Uterus (tissue), 4 donors: Measurements from ENCODE around the gene FAM32A. TPM values are rescaled to one million over a fixed set of nuclear protein-coding genes. Genes with fewer than 3 reads are reported as not detected.

Experiments
- DNase-seq, 2 donors: peaks; one replicate each; pipeline ENCODE4 v3.0.0-alpha.2; 2019 to 2020
- H3K27ac ChIP-seq, 2 donors: fragments of 200-600 bp; sonication (generic); 1 replicate in 1 of 2; 2 replicates in 1 of 2; pipeline ENCODE4 v1.5.1; 2016 to 2018
- H3K27me3 ChIP-seq, 2 donors: fragments of 200-600 bp; sonication (generic); one replicate each; pipeline ENCODE4 v1.5.1; 2018 to 2019; ENCODE audit warnings: control low read depth in 1 of 2
- H3K36me3 ChIP-seq, 2 donors: fragments of 200-600 bp; sonication (generic); one replicate each; pipeline ENCODE4 v1.5.1; 2019; ENCODE audit warnings: control low read depth in 1 of 2
- H3K4me1 ChIP-seq, 2 donors: fragments of 200-600 bp; sonication (generic); one replicate each; pipeline ENCODE4 v1.5.1; 2018 to 2019; ENCODE audit warnings: control low read depth in 1 of 2
- H3K4me3 ChIP-seq, 2 donors: fragments of 200-600 bp; sonication (generic); 1 replicate in 1 of 2; 2 replicates in 1 of 2; pipeline ENCODE4 v1.5.1; 2018 to 2019; ENCODE audit warnings: mild to moderate bottlenecking in 1 of 2
- H3K9me3 ChIP-seq, 2 donors: fragments of 200-600 bp; sonication (generic); one replicate each; pipeline ENCODE4 v1.5.1; 2019; ENCODE audit warnings: control low read depth in 1 of 2
- POLR2A ChIP-seq, 2 donors: fragments of 450-650 bp; IDR thresholded peaks; one replicate each; pipeline ENCODE4 v1.6.1; 2016; ENCODE audit warnings: antibody characterized with exemption in 2 of 2, mild to moderate bottlenecking in 1 of 2, moderate library complexity in 1 of 2
- intact Hi-C: fragments of 100-400 bp; cut with DNase I; formaldehyde crosslinking; loops from one replicate; pipeline ENCODE4 v1.15.1; 2023; ENCODE audit warnings: low total_unique reads
- total RNA-seq, 4 donors: library from RNA; depleted of rRNA in 3 of 4; stranded (reverse); fragments of >200 nt in 3 of 4; gene quantifications; one replicate each; pipeline versions ENCODE4 v1.1.0 to v1.2.4, GENCODE V29; 2014 to 2023
- TF ChIP-seq, protein P1 (sequence below), 4 experiments: fragments of 200-600 bp in 2 of 4; fragments of 450-650 bp in 2 of 4; sonication (generic) in 2 of 4; IDR thresholded peaks; one replicate each; pipeline ENCODE4 v1.5.1; 2016 to 2019; ENCODE audit warnings: antibody characterized with exemption in 4 of 4, mild to moderate bottlenecking in 2 of 4, moderate library complexity in 1 of 4
- donor health status: DM: yes; HTN: yes; CAD: no.

The FAM32A gene
- total RNA-seq, 4 donors from 2014 or later: 17.6 to 106 (median 31.0) TPM

GRCh38 chr19:16188521-16188920 is 3.3 kb downstream of the FAM32A start:
- H3K36me3 ChIP-seq: no peaks in the 10 kb centered on the region
- DNase-seq: no peak
- H3K4me3 ChIP-seq: no peak overlapping the region
- H3K4me1 ChIP-seq: peaks cover 4 to 11% of the 10 kb centered on the region in 2 donors
- no peak for TF ChIP-seq POLR2A (IDR thresholded peaks at IDR 0.05)
- TF ChIP-seq, protein P1, sequence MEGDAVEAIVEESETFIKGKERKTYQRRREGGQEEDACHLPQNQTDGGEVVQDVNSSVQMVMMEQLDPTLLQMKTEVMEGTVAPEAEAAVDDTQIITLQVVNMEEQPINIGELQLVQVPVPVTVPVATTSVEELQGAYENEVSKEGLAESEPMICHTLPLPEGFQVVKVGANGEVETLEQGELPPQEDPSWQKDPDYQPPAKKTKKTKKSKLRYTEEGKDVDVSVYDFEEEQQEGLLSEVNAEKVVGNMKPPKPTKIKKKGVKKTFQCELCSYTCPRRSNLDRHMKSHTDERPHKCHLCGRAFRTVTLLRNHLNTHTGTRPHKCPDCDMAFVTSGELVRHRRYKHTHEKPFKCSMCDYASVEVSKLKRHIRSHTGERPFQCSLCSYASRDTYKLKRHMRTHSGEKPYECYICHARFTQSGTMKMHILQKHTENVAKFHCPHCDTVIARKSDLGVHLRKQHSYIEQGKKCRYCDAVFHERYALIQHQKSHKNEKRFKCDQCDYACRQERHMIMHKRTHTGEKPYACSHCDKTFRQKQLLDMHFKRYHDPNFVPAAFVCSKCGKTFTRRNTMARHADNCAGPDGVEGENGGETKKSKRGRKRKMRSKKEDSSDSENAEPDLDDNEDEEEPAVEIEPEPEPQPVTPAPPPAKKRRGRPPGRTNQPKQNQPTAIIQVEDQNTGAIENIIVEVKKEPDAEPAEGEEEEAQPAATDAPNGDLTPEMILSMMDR (IDR thresholded peaks at IDR 0.05): no peak
- H3K27ac ChIP-seq: no peak overlapping the region
- H3K27me3 ChIP-seq: no peaks in the 10 kb centered on the region
- no peaks in the 10 kb centered on the region for H3K9me3 ChIP-seq
- intact Hi-C loops: loop anchor here (5.0 kb wide), 1 partner anchor 146 kb away; no protein-coding TSS in a partner anchor

- Histone ChIP-seq H3K4me3 (no peak overlapping the region), H3K9me3 (no peaks in the 10 kb centered on the region), H3K36me3 (no peaks in the 10 kb centered on the region), H3K27ac (no peak overlapping the region), H3K4me1 (peaks cover 4 to 11% of the 10 kb centered on the region in 2 donors), H3K27me3 (no peaks in the 10 kb centered on the region)
- TF ChIP-seq POLR2A (IDR thresholded peaks at IDR 0.05): no peak
- TF ChIP-seq, protein P1 (IDR thresholded peaks at IDR 0.05): no peak
- no peak for DNase-seq
- intact Hi-C loops: no loop called here
Observed at GRCh38 chr19:16190198-16190597, 5.0 kb downstream of the FAM32A start.

- no peaks in the 10 kb centered on the region for H3K9me3 ChIP-seq
- H3K27me3 ChIP-seq: no peaks in the 10 kb centered on the region
- H3K27ac ChIP-seq: no peak overlapping the region
- no peak overlapping the region for H3K4me3 ChIP-seq
- DNase-seq: no peak
- no peaks in the 10 kb centered on the region for H3K36me3 ChIP-seq
- intact Hi-C loops: no loop called here
- no peak for TF ChIP-seq POLR2A (IDR thresholded peaks at IDR 0.05)
- TF ChIP-seq, protein P1 (IDR thresholded peaks at IDR 0.05): no peak
- H3K4me1 ChIP-seq: peaks cover 4 to 11% of the 10 kb centered on the region in 2 donors
Observed at GRCh38 chr19:16190736-16191135, 5.5 kb downstream of the FAM32A start.

DNA sequence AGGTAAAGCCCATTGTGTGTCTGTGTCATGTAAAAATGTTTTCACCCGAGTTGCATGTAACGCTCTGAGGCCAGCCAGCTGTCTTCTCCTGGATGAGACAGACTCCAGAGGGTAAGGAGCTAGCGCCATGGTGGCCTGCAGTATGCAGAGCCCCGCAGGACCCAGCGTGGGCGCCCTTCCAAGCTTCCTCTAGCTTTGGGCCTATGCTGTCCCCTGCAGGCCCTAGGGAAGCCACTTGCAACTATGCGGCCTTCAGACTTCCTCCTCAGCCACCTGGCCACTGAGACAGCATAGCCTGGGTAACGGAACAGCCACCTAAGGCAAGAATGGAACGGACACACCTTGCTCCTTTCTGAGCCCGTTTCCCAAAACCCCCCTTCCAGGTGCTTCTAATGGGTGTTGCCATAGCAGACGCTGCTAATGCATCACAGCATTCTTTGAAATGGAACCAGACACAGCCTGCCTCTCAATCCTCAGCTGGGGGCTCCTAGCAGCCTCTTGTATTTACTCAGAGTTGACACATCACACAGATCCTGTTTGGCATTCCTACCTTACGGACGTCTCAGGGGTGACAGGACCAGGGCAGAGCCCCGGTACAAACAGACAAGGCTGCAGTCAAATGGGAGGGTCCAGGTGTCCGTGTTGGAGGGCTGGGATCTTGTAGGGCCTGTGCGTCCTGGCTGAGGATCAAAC is 6.2 kb downstream of the FAM32A start:
- Histone ChIP-seq H3K9me3 (no peaks in the 10 kb centered on the region), H3K27me3 (no peaks in the 10 kb centered on the region), H3K4me1 (peaks cover 4 to 7% of the 10 kb centered on the region in 2 donors), H3K36me3 (no peaks in the 10 kb centered on the region), H3K4me3 (no peak overlapping the region), H3K27ac (no peak overlapping the region)
- intact Hi-C loops: no loop called here
- TF ChIP-seq, protein P1 (IDR thresholded peaks at IDR 0.05): no peak
- TF ChIP-seq POLR2A (IDR thresholded peaks at IDR 0.05): no peak
- DNase-seq: no peak

DNA sequence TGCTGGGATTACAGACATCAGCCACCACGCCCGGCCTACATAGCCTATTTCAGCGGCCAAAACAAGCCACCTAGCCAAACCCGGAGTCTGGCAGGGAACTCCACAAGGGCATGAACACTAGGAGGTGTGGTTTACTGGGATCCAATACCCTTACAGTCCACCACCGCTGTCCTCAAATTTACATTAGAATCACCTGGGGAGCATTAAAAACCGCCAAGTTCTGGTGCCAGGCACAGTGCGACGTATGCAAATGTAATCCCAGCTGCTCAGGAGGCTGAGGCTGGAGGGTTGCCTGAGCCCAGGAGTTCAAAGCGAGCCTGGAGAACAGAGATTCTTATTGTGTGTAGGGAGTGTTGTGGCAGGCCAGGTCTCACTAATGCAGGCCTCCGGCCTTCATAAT is 8.3 kb downstream of the FAM32A start:
- intact Hi-C loops: no loop called here
- DNase-seq: no peak
- Histone ChIP-seq H3K36me3 (no peaks in the 10 kb centered on the region), H3K4me1 (peaks cover 0 to 4% of the 10 kb centered on the region in 2 donors), H3K27me3 (no peaks in the 10 kb centered on the region), H3K4me3 (no peak overlapping the region), H3K27ac (no peak overlapping the region), H3K9me3 (no peaks in the 10 kb centered on the region)
- TF ChIP-seq POLR2A (IDR thresholded peaks at IDR 0.05): no peak
- TF ChIP-seq, protein P1 (IDR thresholded peaks at IDR 0.05): no peak
